22Rv1 (cell line): ENCODE results near the gene UBE2L5.

ENCODE experiments used
- H3K27ac ChIP-seq: fragments of 450-650 bp; 2 replicates; pipeline ENCODE4 v1.5.1; 2017
- ZFX ChIP-seq: fragments of 450-650 bp; IDR thresholded peaks from 2 replicates; pipeline ENCODE4 v1.6.1; 2017; ENCODE audit warnings: antibody characterized with exemption, borderline replicate concordance
- TF ChIP-seq, protein P1 (sequence below): fragments of 450-650 bp; IDR thresholded peaks from 2 replicates; pipeline ENCODE4 v1.5.1; 2017; ENCODE audit warnings: mild to moderate bottlenecking

The UBE2L5 gene

GRCh38 chr13:30429721-30430694 is 7.7 kb downstream of the UBE2L5 start:
- H3K27ac ChIP-seq, result no peak overlapping the region

DNA sequence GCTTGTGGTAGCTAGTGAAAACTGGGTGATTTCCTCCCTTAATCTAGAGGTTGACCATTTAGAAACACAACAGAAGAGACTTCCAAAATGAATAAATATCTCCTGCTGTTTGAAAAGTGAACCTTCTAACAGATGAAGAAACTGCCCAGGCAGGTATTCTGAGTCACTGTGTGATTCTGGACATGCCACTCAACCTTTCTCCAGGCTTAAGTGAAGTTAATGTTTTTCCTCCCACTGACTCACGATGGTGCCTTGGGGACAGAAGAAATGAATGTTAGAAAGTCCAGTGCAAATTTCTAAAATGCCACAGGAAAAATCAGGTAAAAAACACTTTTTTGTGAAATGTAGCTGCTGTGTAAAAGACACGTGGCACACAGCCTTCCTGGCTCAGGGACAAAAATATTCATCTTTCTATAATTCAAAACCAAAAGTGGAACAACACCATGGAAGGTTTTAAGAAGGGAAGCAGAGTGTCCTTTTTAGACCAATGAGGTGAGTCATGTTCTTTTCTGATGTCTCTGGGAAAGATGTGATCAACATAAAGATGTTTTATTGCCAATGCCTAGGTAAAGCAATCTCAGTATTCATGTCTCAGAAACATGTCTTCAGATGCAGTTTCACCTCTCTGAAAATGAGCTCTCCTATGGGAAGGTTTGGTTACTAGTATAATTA is 9.1 kb downstream of the UBE2L5 start:
- no peak overlapping the region for H3K27ac ChIP-seq
- TF ChIP-seq, protein P1, sequence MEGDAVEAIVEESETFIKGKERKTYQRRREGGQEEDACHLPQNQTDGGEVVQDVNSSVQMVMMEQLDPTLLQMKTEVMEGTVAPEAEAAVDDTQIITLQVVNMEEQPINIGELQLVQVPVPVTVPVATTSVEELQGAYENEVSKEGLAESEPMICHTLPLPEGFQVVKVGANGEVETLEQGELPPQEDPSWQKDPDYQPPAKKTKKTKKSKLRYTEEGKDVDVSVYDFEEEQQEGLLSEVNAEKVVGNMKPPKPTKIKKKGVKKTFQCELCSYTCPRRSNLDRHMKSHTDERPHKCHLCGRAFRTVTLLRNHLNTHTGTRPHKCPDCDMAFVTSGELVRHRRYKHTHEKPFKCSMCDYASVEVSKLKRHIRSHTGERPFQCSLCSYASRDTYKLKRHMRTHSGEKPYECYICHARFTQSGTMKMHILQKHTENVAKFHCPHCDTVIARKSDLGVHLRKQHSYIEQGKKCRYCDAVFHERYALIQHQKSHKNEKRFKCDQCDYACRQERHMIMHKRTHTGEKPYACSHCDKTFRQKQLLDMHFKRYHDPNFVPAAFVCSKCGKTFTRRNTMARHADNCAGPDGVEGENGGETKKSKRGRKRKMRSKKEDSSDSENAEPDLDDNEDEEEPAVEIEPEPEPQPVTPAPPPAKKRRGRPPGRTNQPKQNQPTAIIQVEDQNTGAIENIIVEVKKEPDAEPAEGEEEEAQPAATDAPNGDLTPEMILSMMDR, result no peak
- TF ChIP-seq ZFX, result no peak

More at GRCh38 chr13:30429721-30430694, 7.7 kb downstream of the UBE2L5 start:
- TF ChIP-seq, protein P1, result no peak
- TF ChIP-seq ZFX, result no peak

- H3K27ac ChIP-seq, result no peak overlapping the region
- TF ChIP-seq, protein P1, result no peak
- TF ChIP-seq ZFX, result no peak
Measured at GRCh38 chr13:30435911-30436451, 13.7 kb downstream of the UBE2L5 start.

DNA sequence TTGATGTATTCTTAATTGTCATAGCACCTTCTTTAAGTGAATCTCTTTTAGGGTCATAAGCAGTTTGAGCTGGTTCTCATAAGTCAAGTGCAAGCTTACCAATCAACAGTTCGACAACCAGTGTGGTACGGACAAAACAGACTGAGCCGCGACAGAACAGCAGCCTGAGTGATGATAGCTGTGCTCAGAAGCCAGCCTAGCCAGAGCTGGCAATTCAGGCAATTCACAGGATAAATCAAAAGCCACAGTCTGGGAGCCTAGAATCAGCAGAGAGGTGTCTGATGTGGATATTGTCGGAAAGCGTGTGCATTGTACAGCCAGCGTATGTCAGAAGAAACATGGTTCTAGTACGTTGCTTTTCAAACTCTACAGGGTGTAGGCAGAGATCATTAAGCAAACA is 14.9 kb downstream of the UBE2L5 start:
- no peak overlapping the region for H3K27ac ChIP-seq
- TF ChIP-seq, protein P1, result no peak
- TF ChIP-seq ZFX, result no peak

- H3K27ac ChIP-seq, result no peak overlapping the region
- no peak for TF ChIP-seq ZFX
- TF ChIP-seq, protein P1, result no peak
Measured at GRCh38 chr13:30438286-30438685, 16.0 kb downstream of the UBE2L5 start.

- no peak for TF ChIP-seq ZFX
- TF ChIP-seq, protein P1, result no peak
- H3K27ac ChIP-seq, result no peak overlapping the region
Measured at GRCh38 chr13:30440910-30441703, 18.8 kb downstream of the UBE2L5 start.
